AG09319 (cell line): ENCODE data around the gene FAM209B.
"Not testable (repeated sequence)": the region's sequence is repeated elsewhere in the genome, so short reads cannot be mapped to it uniquely, and the experiment has no call there.

Experiments
- DNase-seq: peaks from one replicate; pipeline ENCODE4 v3.0.0-alpha.2; 2010; ENCODE audit warnings: low read depth; ENCODE audit errors: extremely low read depth
- TF ChIP-seq, protein P1 (sequence below): IDR thresholded peaks from 2 replicates; pipeline ENCODE4 v1.5.1; 2011; ENCODE audit warnings: low read depth, mild to moderate bottlenecking, inconsistent platforms, low read length, moderate library complexity

FAM209B gene

DNA sequence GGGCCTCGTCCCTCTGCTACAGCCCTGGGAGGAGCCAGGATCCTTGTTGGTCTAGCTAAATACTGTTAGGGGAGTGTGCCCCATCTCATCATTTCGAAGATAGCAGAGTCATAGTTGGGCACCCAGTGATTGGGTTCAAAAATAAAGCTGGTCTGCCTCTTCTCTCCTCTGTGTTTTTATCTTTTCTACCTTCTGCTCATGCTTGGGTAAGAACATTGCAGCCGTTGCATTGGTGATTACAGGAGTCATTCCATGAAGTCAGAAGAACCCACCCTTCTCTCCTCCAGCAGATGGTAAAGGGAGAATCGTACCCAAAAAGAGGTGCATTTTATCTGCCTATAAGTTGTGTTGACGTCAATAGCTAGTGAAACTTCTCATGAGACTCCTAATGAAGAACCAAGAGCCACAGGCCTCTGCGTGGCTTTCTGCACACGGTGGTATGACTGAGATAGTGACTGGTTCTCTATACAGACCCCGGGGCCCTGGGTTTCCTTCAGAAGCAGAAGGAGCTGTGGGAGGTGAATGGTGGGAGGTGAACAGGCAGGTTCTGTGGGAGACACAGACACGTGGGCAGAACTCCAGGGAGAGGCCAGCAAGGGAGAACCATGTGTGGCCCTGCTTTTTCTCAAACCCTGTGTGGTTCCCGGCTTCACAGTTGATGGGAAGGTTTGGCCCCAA, 14.2 kb upstream of the FAM209B start:
- no peak for DNase-seq
- TF ChIP-seq, protein P1, sequence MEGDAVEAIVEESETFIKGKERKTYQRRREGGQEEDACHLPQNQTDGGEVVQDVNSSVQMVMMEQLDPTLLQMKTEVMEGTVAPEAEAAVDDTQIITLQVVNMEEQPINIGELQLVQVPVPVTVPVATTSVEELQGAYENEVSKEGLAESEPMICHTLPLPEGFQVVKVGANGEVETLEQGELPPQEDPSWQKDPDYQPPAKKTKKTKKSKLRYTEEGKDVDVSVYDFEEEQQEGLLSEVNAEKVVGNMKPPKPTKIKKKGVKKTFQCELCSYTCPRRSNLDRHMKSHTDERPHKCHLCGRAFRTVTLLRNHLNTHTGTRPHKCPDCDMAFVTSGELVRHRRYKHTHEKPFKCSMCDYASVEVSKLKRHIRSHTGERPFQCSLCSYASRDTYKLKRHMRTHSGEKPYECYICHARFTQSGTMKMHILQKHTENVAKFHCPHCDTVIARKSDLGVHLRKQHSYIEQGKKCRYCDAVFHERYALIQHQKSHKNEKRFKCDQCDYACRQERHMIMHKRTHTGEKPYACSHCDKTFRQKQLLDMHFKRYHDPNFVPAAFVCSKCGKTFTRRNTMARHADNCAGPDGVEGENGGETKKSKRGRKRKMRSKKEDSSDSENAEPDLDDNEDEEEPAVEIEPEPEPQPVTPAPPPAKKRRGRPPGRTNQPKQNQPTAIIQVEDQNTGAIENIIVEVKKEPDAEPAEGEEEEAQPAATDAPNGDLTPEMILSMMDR = no peak

DNA sequence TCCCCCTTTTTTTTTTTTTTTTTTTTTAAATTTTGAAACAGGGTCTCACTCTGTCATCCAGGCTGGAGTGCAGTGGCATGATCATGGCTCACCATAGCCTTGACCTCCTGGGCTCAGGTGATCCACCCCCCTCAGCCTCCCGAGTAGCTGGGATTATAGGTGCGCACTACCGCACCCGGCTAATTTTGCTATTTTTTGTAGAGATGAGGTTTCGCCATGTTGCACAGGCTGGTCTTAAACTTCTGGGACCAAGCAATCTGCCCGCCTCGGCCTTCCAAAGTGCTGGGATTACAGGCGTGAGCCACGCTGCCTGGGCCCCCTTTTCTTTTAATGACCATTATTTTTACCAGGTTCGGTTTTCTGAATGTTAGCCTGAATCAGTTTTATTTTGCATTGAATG, 13.5 kb upstream of the FAM209B start:
- TF ChIP-seq, protein P1 = no peak
- DNase-seq = no peak

DNA sequence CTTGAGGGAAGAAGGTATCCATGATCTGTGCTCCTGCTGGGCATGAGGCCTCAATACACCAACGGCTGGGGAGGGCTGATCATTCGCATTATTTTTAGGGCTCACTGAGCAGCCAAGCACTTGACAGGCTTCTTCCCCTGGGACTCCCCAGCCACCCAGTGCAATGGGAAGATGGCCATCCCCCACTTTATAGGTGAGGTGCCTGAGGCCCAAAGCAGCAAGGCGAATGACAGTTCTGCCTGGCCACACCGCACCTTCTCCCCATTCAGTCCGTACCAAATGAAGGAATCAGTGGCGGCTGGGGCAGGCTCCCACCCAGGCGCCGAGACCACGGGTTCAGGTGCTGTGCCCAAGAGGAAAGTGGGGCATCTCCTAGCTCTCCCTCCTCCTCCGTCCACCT, 12.9 kb upstream of the FAM209B start:
- TF ChIP-seq, protein P1 = no peak
- DNase-seq = no peak

DNA sequence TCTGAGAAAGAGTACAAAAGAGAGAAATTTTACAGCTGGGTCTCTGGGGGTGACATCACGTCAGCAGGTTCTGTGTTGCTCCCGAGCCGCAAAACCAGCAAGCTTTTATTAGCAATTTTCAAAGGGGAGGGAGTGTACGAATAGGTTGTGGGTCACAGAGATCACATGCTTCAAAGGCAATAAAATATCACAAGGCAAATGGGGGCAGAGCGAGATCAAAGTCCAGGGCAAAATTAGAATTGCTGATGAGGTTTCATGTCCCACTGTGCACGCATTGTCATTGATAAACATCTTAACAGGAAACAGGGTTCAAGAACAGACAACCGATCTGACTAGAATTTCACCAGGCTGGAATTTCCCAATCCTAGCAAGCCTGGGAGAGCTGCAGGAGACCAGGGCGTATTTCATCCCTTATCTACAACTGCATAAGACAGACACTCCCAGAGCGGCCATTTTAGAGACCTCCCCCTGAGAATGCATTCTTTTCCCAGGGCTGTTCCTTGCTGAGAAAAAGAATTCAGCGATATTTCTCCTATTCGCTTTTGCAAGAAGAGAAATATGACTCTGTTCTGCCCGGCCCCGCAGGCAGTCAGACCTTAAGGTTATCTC, 12.2 kb upstream of the FAM209B start:
- not testable (repeated sequence) for DNase-seq

DNA sequence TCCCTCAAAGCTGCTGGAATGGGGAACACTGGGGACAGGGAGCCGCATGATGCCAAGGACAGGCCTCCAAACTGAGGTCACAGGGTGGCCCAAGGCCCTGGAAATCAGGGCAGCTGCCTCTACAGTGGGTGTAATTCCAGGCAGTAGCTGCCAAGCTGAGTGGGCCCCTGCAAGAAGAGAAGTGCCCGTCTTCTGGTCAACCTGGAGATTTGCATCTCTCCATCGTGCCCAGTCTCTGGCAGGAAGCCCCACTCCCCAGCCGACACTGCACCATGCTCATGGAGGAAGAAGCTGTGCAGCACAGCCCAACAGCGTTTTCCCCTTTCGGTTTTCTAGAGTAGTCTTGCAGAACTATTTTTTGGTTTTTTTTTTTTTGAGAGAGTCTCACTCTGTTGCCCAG, 10.7 kb upstream of the FAM209B start:
- TF ChIP-seq, protein P1 = no peak
- no peak for DNase-seq

DNA sequence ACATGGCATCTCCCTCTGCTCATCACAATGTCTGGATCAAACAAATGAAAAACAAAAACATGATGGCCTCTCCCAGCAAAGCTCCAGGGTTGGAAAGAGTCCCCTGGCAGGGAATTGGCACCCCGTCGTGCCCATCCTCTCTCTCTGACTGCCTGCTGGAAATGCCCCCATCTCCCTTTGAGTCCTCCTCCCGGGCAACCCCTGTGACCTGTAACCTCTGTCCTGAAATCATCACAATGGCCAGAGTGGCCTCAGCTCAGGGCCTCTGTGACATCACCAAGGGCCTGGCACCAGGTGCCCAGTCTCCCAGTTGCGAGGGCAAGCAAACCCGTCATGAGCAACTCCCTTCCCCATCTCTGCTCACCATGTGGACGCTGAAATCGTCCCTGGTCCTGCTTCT, 8.6 kb upstream of the FAM209B start, which contains the start of gene FAM209A:
Gene FAM209A, plus strand, starts transcription at position 301 of the 400 bp plus-strand sequence. Its CDS starts 65 bp downstream, at position 366.
- not testable (repeated sequence) for DNase-seq

DNA sequence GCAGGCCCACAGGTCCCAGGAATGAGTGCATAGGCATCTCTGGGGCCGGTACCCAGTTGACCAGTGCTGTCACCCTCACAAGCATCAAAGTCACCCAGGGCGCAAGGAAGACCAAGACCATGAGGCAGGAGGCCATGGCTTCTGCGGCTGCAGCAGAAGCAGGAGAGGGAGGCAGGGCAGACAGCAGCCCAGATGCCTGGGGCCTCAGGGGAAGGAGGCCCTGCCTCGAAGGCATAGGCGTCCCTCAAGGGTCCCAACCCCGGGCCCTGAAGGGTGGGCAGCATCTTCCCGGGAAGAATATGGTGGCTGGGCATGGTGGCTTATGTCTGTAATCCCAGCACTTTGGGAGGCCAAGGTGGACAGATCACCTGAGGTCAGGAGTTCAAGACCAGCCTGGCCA, 5.5 kb upstream of the FAM209B start:
- DNase-seq = no peak
- TF ChIP-seq, protein P1 = no peak

DNA sequence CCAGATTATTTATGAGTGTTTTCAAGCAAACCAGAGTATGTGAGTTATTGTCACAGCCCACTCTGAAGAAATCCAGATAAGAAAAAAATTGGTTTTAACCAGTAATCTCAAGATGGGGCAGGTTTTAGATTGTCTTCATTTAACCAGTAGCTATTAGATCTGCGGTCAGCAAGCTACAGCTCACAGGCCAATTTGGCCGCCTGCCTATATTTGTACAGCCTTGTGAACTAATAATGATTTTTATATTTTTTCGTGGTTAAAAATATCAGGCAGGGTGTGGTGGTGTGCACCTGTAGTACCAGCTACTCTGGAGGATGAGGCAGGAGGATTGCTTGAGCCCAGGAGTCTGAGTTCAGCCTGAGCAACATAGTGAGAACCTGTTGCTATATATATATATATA, 5.0 kb downstream of the FAM209B start:
- TF ChIP-seq, protein P1 = no peak
- no peak for DNase-seq
